HCT116 (cell line): Measurements from ENCODE around the gene SLC35F2. TPM values are rescaled to one million over a fixed set of nuclear protein-coding genes. Genes with fewer than 3 reads are reported as not detected.
"Not testable (repeated sequence)": the region's sequence is repeated elsewhere in the genome, so short reads cannot be mapped to it uniquely, and the experiment has no call there.

Experiments
- ATAC-seq: fragments of 200-7000 bp; cut with Tn5 transposase; 2 replicates; pipeline ENCODE4 v1.9.1; 2020; ENCODE audit warnings: mild to moderate bottlenecking, moderate library complexity
- BruUV-seq: library from RNA; stranded (reverse); fragments of 400-500 nt; replicated peaks from 2 replicates; lab custom pipeline; 2021; lab: Mats Ljungman, UMichigan
- CTCF ChIA-PET: fragments of 300-600 bp; sonication (Branson Sonifier 250); formaldehyde crosslinking; loops from one replicate; lab custom pipeline; 2021; ENCODE audit warnings: antibody characterized with exemption; lab: Charles Lee
- POLR2A ChIA-PET: fragments of 300-600, 350-600 bp; sonication (Branson Sonifier 250); formaldehyde crosslinking; loops from one replicate; lab custom pipeline; 2021; ENCODE audit warnings: antibody characterized with exemption; lab: Charles Lee
- RAD21 ChIA-PET, 2 experiments: fragments of 300-600 bp; sonication (Branson Sonifier 250); formaldehyde crosslinking; loops; one replicate each; lab custom pipeline; 2023; ENCODE audit warnings: low total read pairs in 2 of 2; ENCODE audit not compliant: uncharacterized antibody in 2 of 2, unreplicated experiment in 2 of 2, low non-redundant PET in 1 of 2; lab: Charles Lee
- DNase-seq: peaks from one replicate; pipeline ENCODE4 v3.0.0-alpha.2; 2010; ENCODE audit warnings: low read depth, low spot score
- H2AFZ ChIP-seq: fragments of 200-600 bp; shearing (Covaris generic), sonication (generic); 2 replicates; pipeline ENCODE4 v1.6.1; 2017; ENCODE audit warnings: low read depth, mixed run types, mixed read lengths, antibody characterized with exemption, low read length; ENCODE audit not compliant: poor library complexity, severe bottlenecking
- H3K27ac ChIP-seq: 2 replicates; pipeline ENCODE4 v1.5.1; 2012; ENCODE audit warnings: low read depth, low read length
- H3K27me3 ChIP-seq: fragments of 200-600 bp; sonication (generic); 2 replicates; pipeline ENCODE4 v1.6.1; 2016; ENCODE audit warnings: mixed run types, low read length, mixed read lengths; ENCODE audit not compliant: insufficient read depth
- H3K36me3 ChIP-seq, 2 experiments: fragments of 200-500 bp in 1 of 2; fragments of 200-600 bp in 1 of 2; sonication (Bioruptor generic) in 1 of 2; sonication (generic) in 1 of 2; 2 replicates each; pipeline versions ENCODE4 v1.5.1 to v1.6.1; 2014 to 2016; ENCODE audit warnings: low read length in 2 of 2, inconsistent platforms in 1 of 2, mixed read lengths in 1 of 2, mixed run types in 1 of 2; ENCODE audit not compliant: insufficient read depth in 2 of 2, control insufficient read depth in 1 of 2
- H3K4me1 ChIP-seq, 2 experiments: fragments of 200-600 bp in 1 of 2; sonication (generic) in 1 of 2; 2 replicates each; pipeline versions ENCODE4 v1.5.1 to v1.6.1; 2012 to 2017; ENCODE audit warnings: low read length in 2 of 2, inconsistent platforms in 1 of 2, mild to moderate bottlenecking in 1 of 2, mixed read lengths in 1 of 2, mixed run types in 1 of 2, moderate library complexity in 1 of 2; ENCODE audit not compliant: insufficient read depth in 2 of 2, control insufficient read depth in 1 of 2
- H3K4me2 ChIP-seq: fragments of 200-600 bp; sonication (generic); 2 replicates; pipeline ENCODE4 v1.6.1; 2017; ENCODE audit warnings: mixed run types, low read length, mixed read lengths
- H3K4me3 ChIP-seq, 2 experiments: fragments of 200-600 bp in 1 of 2; sonication (generic) in 1 of 2; replicated peaks in 1 of 2; 2 replicates each; pipeline ENCODE4 v1.5.1; 2011 to 2016; ENCODE audit warnings: low read length in 2 of 2, control low read depth in 1 of 2, low read depth in 1 of 2, mild to moderate bottlenecking in 1 of 2, mixed read lengths in 1 of 2, mixed run types in 1 of 2
- H3K79me2 ChIP-seq: fragments of 200-600 bp; sonication (generic); 2 replicates; pipeline ENCODE4 v1.6.1; 2017; ENCODE audit warnings: mild to moderate bottlenecking, mixed run types, low read length, moderate library complexity, mixed read lengths; ENCODE audit not compliant: insufficient read depth
- H3K9ac ChIP-seq: fragments of 200-600 bp; sonication (generic); 2 replicates; pipeline ENCODE4 v1.6.1; 2016; ENCODE audit warnings: low read length, mixed read lengths
- H3K9me2 ChIP-seq: fragments of 200-600 bp; sonication (generic), shearing (Covaris generic); 2 replicates; pipeline ENCODE4 v1.6.1; 2017; ENCODE audit warnings: mixed run types, mild to moderate bottlenecking, moderate library complexity; ENCODE audit not compliant: insufficient read depth
- H3K9me3 ChIP-seq, 2 experiments: fragments of 200-500 bp in 1 of 2; fragments of 200-600 bp in 1 of 2; sonication (Bioruptor generic) in 1 of 2; sonication (generic) in 1 of 2; 2 replicates each; pipeline ENCODE4 v1.6.1; 2014 to 2017; ENCODE audit warnings: low read length in 2 of 2, mixed read lengths in 2 of 2, inconsistent platforms in 1 of 2, low read depth in 1 of 2, mild to moderate bottlenecking in 1 of 2, mixed run types in 1 of 2, moderate library complexity in 1 of 2; ENCODE audit not compliant: control insufficient read depth in 1 of 2, insufficient read depth in 1 of 2
- H4K20me1 ChIP-seq: fragments of 200-600 bp; sonication (generic), shearing (Covaris generic); 2 replicates; pipeline ENCODE4 v1.6.1; 2017; ENCODE audit warnings: mixed run types, mild to moderate bottlenecking, moderate library complexity; ENCODE audit not compliant: insufficient read depth
- intact Hi-C: fragments of 100-400 bp; cut with micrococcal nuclease; formaldehyde crosslinking; loops from 2 replicates; pipeline ENCODE4 v1.10.0; 2022
- total RNA-seq: library from RNA; stranded (reverse); gene quantifications from one replicate; pipeline ENCODE4 v1.2.1, GENCODE V29; 2021; ENCODE audit not compliant: unreplicated experiment
- TF ChIP-seq, protein P1 (sequence below): IDR thresholded peaks from 2 replicates; pipeline ENCODE4 v1.6.1; 2012; ENCODE audit warnings: low read depth

SLC35F2 gene
- total RNA-seq, 1 experiment from 2014 or later: 53.5 TPM

DNA sequence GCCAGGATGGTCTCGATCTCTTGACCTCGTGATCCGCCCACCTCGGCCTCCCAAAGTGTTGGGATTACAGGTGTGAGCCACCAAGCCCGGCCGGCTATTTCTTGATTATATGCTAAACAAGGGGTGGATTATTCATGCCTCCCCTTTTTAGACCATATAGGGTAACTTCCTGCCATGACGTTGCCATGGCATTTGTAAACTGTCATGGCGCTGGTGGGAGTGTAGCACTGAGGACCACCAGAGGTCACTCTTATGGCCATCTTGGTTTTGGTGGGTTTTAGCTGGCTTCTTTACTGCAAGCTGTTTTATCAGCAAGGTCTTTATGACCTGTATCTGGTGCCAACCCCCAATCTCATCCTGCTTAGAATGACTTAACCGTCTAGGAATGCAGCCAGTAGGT, 22.9 kb upstream of the SLC35F2 start:
- H3K4me2 ChIP-seq, H3K79me2 ChIP-seq, H2AFZ ChIP-seq, H3K27me3 ChIP-seq, H3K27ac ChIP-seq, H3K9ac ChIP-seq, POLR2A ChIA-PET, H4K20me1 ChIP-seq, H3K9me3 ChIP-seq, H3K4me3 ChIP-seq, H3K9me2 ChIP-seq, intact Hi-C loops, ATAC-seq, H3K36me3 ChIP-seq, CTCF ChIA-PET, RAD21 ChIA-PET, H3K4me1 ChIP-seq, BruUV-seq, DNase-seq: not testable (repeated sequence)

DNA sequence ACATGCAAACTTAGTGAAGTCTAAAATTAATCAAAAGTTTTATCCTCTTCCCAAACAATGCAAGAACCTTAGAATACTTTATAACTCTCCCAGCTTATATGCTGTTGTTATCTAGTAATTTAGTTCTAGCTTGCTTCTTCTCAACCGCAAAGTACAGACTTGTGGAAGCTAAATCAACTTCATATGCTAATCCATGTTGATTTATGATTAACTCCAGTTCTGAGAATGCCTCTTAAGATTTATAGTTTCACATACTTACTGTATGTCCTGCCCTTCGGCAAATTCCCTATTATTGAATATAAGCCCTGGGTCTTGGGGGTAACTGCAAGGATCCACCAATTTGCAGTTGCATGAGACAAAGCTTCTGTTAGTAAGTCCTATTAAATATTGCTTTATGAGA, 17.6 kb upstream of the SLC35F2 start:
- intact Hi-C loops: no loop called here
- no peak for DNase-seq
- TF ChIP-seq, protein P1, sequence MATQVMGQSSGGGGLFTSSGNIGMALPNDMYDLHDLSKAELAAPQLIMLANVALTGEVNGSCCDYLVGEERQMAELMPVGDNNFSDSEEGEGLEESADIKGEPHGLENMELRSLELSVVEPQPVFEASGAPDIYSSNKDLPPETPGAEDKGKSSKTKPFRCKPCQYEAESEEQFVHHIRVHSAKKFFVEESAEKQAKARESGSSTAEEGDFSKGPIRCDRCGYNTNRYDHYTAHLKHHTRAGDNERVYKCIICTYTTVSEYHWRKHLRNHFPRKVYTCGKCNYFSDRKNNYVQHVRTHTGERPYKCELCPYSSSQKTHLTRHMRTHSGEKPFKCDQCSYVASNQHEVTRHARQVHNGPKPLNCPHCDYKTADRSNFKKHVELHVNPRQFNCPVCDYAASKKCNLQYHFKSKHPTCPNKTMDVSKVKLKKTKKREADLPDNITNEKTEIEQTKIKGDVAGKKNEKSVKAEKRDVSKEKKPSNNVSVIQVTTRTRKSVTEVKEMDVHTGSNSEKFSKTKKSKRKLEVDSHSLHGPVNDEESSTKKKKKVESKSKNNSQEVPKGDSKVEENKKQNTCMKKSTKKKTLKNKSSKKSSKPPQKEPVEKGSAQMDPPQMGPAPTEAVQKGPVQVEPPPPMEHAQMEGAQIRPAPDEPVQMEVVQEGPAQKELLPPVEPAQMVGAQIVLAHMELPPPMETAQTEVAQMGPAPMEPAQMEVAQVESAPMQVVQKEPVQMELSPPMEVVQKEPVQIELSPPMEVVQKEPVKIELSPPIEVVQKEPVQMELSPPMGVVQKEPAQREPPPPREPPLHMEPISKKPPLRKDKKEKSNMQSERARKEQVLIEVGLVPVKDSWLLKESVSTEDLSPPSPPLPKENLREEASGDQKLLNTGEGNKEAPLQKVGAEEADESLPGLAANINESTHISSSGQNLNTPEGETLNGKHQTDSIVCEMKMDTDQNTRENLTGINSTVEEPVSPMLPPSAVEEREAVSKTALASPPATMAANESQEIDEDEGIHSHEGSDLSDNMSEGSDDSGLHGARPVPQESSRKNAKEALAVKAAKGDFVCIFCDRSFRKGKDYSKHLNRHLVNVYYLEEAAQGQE: no peak
- TF ChIP-seq, all 23 proteins: peak for 0
- no peak overlapping the region for H2AFZ ChIP-seq
- ChIA-PET RAD21 (interaction anchor here in 1 of 2 experiments (0.8 kb wide), 1 partner anchor 67 kb away, joined by 6 read pairs; no protein-coding TSS in a partner anchor), CTCF (no interaction called here), POLR2A (no interaction called here)
- H4K20me1 ChIP-seq: no peaks in the 10 kb centered on the region
- H3K27me3 ChIP-seq: no peaks in the 10 kb centered on the region
- no peak overlapping the region for H3K27ac ChIP-seq
- no peak for ATAC-seq
- no peak overlapping the region for H3K4me2 ChIP-seq
- no TSS peak for BruUV-seq
- no peaks in the 10 kb centered on the region for H3K36me3 ChIP-seq
- H3K4me3 ChIP-seq: no peak overlapping the region
- no peaks in the 10 kb centered on the region for H3K9me3 ChIP-seq
- H3K79me2 ChIP-seq: no peaks in the 10 kb centered on the region
- H3K9me2 ChIP-seq: no peaks in the 10 kb centered on the region
- no peak overlapping the region for H3K9ac ChIP-seq
- H3K4me1 ChIP-seq: no peaks in the 10 kb centered on the region
